Ascending aorta (tissue), 2 donors: ENCODE data around the gene TBX15. TPM values are rescaled to one million over a fixed set of nuclear protein-coding genes. Genes with fewer than 3 reads are reported as not detected.
"Not testable (repeated sequence)": the region's sequence is repeated elsewhere in the genome, so short reads cannot be mapped to it uniquely, and the experiment has no call there.

Experiments
- DNase-seq, 2 donors: peaks; one replicate each; pipeline ENCODE4 v3.0.0-alpha.2; 2019; ENCODE audit warnings: low spot score in 2 of 2
- H3K27ac ChIP-seq, 2 donors: fragments of 200-600 bp; sonication (generic); one replicate each; pipeline ENCODE4 v1.5.1; 2016 to 2017; ENCODE audit warnings: mild to moderate bottlenecking in 1 of 2
- H3K27me3 ChIP-seq: fragments of 200-600 bp; sonication (generic); one replicate; pipeline ENCODE4 v1.5.1; 2017
- H3K36me3 ChIP-seq, 2 donors: fragments of 200-600 bp; sonication (generic); one replicate each; pipeline ENCODE4 v1.5.1; 2016
- H3K4me1 ChIP-seq, 2 donors: fragments of 200-600 bp; sonication (generic); one replicate each; pipeline ENCODE4 v1.5.1; 2016 to 2017; ENCODE audit warnings: mild to moderate bottlenecking in 1 of 2
- H3K4me3 ChIP-seq, 2 donors: fragments of 200-600 bp; sonication (generic); one replicate each; pipeline ENCODE4 v1.5.1; 2016 to 2017; ENCODE audit warnings: mild to moderate bottlenecking in 1 of 2
- H3K9me3 ChIP-seq, 2 donors: fragments of 200-600 bp; sonication (generic); one replicate each; pipeline ENCODE4 v1.5.1; 2016
- intact Hi-C: fragments of 100-400 bp; cut with DNase I; formaldehyde crosslinking; loops from one replicate; pipeline ENCODE4 v1.15.1; 2023
- total RNA-seq: library from RNA; depleted of rRNA; stranded (reverse); fragments of >200 nt; gene quantifications from one replicate; pipeline ENCODE4 v1.1.0, GENCODE V29; 2016
- TF ChIP-seq, protein P1 (sequence below), 3 experiments: fragments of 200-600 bp in 2 of 3; fragments of 450-650 bp in 1 of 3; sonication (generic) in 2 of 3; IDR thresholded peaks; one replicate each; pipeline ENCODE4 v1.5.1; 2016 to 2019; ENCODE audit warnings: antibody characterized with exemption in 3 of 3, mild to moderate bottlenecking in 1 of 3, moderate library complexity in 1 of 3

The TBX15 gene
- total RNA-seq, 1 donor from 2014 or later: 1.8 TPM

DNA sequence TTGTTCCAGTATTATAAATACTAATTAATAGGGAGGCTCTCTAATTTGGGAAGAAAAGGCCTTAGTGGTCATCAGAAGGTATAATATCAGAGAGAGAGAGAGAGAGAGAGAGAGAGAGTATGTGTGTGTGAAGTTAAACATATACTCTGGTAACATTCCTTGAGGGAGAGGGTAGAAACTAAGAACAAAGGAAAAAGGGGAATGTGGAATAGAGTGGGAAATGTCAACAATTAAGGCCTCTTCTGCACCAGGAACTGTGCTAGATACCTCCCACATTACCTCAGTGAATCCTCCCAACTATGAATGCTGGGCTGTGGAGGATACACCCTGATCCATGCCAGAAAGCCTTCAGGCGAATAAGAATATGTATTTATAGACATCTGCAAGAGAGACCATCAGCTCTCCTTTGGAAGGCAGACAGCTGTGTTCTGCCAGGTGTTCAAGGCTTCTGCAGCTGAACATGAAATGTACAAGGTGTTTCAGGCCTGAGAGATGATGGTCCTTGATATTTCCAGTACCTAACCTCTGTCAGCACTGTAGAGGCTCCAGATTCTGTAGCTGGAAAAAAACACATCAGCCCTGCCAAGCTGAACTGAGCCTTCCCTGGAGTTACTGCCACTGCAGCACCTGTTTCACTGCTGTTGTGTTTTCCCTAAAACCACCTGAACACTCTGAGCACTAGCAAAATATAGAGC is 29.1 kb downstream of the TBX15 start:
- H3K36me3 ChIP-seq: no peaks in the 10 kb centered on the region
- intact Hi-C loops: no loop called here
- no peak overlapping the region for H3K27ac ChIP-seq
- H3K4me3 ChIP-seq: no peak overlapping the region
- no peaks in the 10 kb centered on the region for H3K27me3 ChIP-seq
- no peaks in the 10 kb centered on the region for H3K9me3 ChIP-seq
- TF ChIP-seq, protein P1, sequence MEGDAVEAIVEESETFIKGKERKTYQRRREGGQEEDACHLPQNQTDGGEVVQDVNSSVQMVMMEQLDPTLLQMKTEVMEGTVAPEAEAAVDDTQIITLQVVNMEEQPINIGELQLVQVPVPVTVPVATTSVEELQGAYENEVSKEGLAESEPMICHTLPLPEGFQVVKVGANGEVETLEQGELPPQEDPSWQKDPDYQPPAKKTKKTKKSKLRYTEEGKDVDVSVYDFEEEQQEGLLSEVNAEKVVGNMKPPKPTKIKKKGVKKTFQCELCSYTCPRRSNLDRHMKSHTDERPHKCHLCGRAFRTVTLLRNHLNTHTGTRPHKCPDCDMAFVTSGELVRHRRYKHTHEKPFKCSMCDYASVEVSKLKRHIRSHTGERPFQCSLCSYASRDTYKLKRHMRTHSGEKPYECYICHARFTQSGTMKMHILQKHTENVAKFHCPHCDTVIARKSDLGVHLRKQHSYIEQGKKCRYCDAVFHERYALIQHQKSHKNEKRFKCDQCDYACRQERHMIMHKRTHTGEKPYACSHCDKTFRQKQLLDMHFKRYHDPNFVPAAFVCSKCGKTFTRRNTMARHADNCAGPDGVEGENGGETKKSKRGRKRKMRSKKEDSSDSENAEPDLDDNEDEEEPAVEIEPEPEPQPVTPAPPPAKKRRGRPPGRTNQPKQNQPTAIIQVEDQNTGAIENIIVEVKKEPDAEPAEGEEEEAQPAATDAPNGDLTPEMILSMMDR (IDR thresholded peaks at IDR 0.05): no peak
- no peaks in the 10 kb centered on the region for H3K4me1 ChIP-seq
- DNase-seq: no peak

- H3K9me3 ChIP-seq: no peaks in the 10 kb centered on the region
- TF ChIP-seq, protein P1 (IDR thresholded peaks at IDR 0.05): no peak
- no peak overlapping the region for H3K4me3 ChIP-seq
- no peaks in the 10 kb centered on the region for H3K4me1 ChIP-seq
- no peak for DNase-seq
- H3K27ac ChIP-seq: no peak overlapping the region
- no peaks in the 10 kb centered on the region for H3K27me3 ChIP-seq
- intact Hi-C loops: no loop called here
- H3K36me3 ChIP-seq: no peaks in the 10 kb centered on the region
Observed at GRCh38 chr1:118958140-118958539, 30.0 kb downstream of the TBX15 start.

DNA sequence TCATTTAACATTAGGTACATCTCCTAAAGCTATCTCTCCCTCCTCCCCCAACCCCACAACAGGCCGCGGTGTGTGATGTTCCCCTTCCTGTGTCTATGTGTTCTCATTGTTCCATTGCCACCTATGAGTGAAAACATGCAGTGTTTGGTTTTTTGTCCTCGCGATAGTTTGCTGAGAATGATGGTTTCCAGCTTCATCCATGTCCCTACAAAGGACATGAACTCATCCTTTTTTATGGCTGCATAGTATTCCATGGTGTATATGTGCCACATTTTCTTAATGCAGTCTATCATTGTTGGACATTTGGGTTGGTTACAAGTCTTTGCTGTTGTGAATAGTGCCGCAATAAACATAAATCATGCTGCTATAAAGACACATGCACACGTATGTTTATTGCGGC is 30.6 kb downstream of the TBX15 start:
- intact Hi-C loops, H3K4me3 ChIP-seq, DNase-seq, H3K27ac ChIP-seq, H3K27me3 ChIP-seq, H3K4me1 ChIP-seq, H3K36me3 ChIP-seq, H3K9me3 ChIP-seq: not testable (repeated sequence)

DNA sequence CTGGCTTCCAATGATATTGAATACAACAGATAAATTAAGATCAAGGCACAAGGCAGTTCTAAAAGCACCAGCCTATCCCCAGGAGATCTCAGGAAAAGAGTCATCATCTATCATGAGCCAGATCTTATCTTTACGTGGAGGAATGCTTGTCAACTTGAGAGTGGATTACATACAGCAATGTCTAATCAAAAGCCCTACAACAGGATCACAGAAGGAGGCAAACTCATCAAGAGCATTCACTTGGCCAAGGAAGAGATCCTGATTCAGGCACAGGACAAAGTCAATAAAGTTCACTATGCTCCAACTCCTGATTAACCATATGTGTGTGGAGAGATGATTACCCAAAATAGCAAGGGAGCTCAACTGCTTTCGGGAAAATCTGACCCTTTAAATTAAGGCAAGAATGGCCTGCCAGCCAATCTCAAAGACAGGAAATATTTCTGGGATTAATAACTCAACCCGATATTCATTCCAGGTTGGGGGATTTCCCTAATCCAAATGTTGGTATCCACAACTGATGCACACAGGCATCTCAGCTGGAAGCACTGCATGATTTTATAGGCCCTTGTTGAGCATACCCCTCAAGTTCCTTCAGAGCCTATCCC is 33.7 kb downstream of the TBX15 start:
- no peak for DNase-seq
- H3K36me3 ChIP-seq: no peaks in the 10 kb centered on the region
- TF ChIP-seq, protein P1 (IDR thresholded peaks at IDR 0.05): no peak
- no peaks in the 10 kb centered on the region for H3K4me1 ChIP-seq
- H3K4me3 ChIP-seq: no peak overlapping the region
- no peaks in the 10 kb centered on the region for H3K9me3 ChIP-seq
- intact Hi-C loops: no loop called here
- no peak overlapping the region for H3K27ac ChIP-seq
- H3K27me3 ChIP-seq: no peaks in the 10 kb centered on the region

GRCh38 chr1:118951270-118951936 is 36.7 kb downstream of the TBX15 start:
- no peak overlapping the region for H3K27ac ChIP-seq
- H3K4me1 ChIP-seq: no peaks in the 10 kb centered on the region
- no peak for DNase-seq
- TF ChIP-seq, protein P1 (IDR thresholded peaks at IDR 0.05): no peak
- no peaks in the 10 kb centered on the region for H3K27me3 ChIP-seq
- no peak overlapping the region for H3K4me3 ChIP-seq
- H3K36me3 ChIP-seq: no peaks in the 10 kb centered on the region
- H3K9me3 ChIP-seq: no peaks in the 10 kb centered on the region
- intact Hi-C loops: no loop called here

- no peak overlapping the region for H3K4me3 ChIP-seq
- TF ChIP-seq, protein P1 (IDR thresholded peaks at IDR 0.05): no peak
- H3K9me3 ChIP-seq: no peaks in the 10 kb centered on the region
- intact Hi-C loops: no loop called here
- DNase-seq: no peak
- H3K27me3 ChIP-seq: no peaks in the 10 kb centered on the region
- no peak overlapping the region for H3K27ac ChIP-seq
- no peaks in the 10 kb centered on the region for H3K36me3 ChIP-seq
- no peaks in the 10 kb centered on the region for H3K4me1 ChIP-seq
Observed at GRCh38 chr1:118949315-118949714, 38.8 kb downstream of the TBX15 start.
